Sigmoid colon (tissue), 4 donors: ENCODE results near the gene DDN.

Source experiments
- EP300 ChIP-seq, 4 donors: sonication (generic); formaldehyde crosslinking; IDR thresholded peaks; one replicate each; pipeline ENCODE4 v1.6.1; 2017; ENCODE audit warnings: antibody characterized with exemption in 4 of 4
- POLR2A ChIP-seq, 2 donors: fragments of 450-650 bp; IDR thresholded peaks; one replicate each; pipeline ENCODE4 v1.6.1; 2016; ENCODE audit warnings: antibody characterized with exemption in 2 of 2, mild to moderate bottlenecking in 2 of 2, moderate library complexity in 2 of 2
- POLR2AphosphoS5 ChIP-seq, 4 donors: sonication (generic); formaldehyde crosslinking; IDR thresholded peaks; one replicate each; pipeline ENCODE4 v1.6.1; 2017; ENCODE audit warnings: antibody characterized with exemption in 4 of 4
- TF ChIP-seq, protein P1 (sequence below), 4 experiments: fragments of 450-650 bp in 3 of 4; fragments of 200-600 bp in 1 of 4; IDR thresholded peaks; one replicate each; pipeline ENCODE4 v1.5.1; 2016 to 2019; ENCODE audit warnings: antibody characterized with exemption in 4 of 4, mild to moderate bottlenecking in 3 of 4, moderate library complexity in 2 of 4

DNA sequence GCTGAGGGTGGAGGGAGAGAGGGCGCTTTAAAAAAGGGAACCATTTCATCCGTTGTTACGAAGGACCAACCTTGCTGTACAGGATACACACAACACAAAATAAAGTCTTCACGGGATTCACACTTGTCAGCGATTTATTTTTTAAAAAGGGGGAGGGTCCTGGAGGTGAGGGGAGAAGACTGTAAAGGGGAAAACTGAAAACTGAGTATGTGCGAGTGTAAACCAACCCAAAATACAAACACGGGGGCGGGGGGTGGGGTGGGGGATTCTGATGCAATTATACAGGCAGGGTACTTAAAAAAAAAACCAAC lies 19.9 kb upstream of the DDN start:
- TF ChIP-seq EP300 (IDR thresholded peaks at IDR 0.05) = no peak
- TF ChIP-seq, protein P1, sequence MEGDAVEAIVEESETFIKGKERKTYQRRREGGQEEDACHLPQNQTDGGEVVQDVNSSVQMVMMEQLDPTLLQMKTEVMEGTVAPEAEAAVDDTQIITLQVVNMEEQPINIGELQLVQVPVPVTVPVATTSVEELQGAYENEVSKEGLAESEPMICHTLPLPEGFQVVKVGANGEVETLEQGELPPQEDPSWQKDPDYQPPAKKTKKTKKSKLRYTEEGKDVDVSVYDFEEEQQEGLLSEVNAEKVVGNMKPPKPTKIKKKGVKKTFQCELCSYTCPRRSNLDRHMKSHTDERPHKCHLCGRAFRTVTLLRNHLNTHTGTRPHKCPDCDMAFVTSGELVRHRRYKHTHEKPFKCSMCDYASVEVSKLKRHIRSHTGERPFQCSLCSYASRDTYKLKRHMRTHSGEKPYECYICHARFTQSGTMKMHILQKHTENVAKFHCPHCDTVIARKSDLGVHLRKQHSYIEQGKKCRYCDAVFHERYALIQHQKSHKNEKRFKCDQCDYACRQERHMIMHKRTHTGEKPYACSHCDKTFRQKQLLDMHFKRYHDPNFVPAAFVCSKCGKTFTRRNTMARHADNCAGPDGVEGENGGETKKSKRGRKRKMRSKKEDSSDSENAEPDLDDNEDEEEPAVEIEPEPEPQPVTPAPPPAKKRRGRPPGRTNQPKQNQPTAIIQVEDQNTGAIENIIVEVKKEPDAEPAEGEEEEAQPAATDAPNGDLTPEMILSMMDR (IDR thresholded peaks at IDR 0.05) = no peak
- TF ChIP-seq POLR2A (IDR thresholded peaks at IDR 0.05) = no peak
- TF ChIP-seq POLR2AphosphoS5 (IDR thresholded peaks at IDR 0.05) = no peak
